GM23338 (cell line): ENCODE measurements around the gene EEPD1. TPM values are rescaled to one million over a fixed set of nuclear protein-coding genes. Genes with fewer than 3 reads are reported as not detected.

ENCODE experiments used
- ATAC-seq: fragments of 200-7000 bp; cut with Tn5 transposase; 3 replicates; pipeline ENCODE4 v1.9.1; 2020
- DNase-seq: peaks from one replicate; pipeline ENCODE4 v3.0.0-alpha.2; 2015; ENCODE audit warnings: low spot score
- H2AFZ ChIP-seq: fragments of 200-600 bp; sonication (generic); 2 replicates; pipeline ENCODE4 v1.8.0; 2016; ENCODE audit warnings: antibody characterized with exemption, mild to moderate bottlenecking, moderate library complexity
- H3F3A ChIP-seq: fragments of 200-600 bp; sonication (generic); replicated peaks from 2 replicates; pipeline ENCODE4 v1.8.0; 2017; ENCODE audit warnings: antibody characterized with exemption, mixed run types, low read depth
- H3K27ac ChIP-seq: fragments of 200-600 bp; sonication (generic); 2 replicates; pipeline ENCODE4 v1.6.1; 2016; ENCODE audit warnings: low read depth
- H3K27me3 ChIP-seq: fragments of 200-600 bp; sonication (generic); 2 replicates; pipeline ENCODE4 v1.8.0; 2016; ENCODE audit warnings: mild to moderate bottlenecking, mixed run types, moderate library complexity; ENCODE audit not compliant: insufficient read depth
- H3K36me3 ChIP-seq: fragments of 200-600 bp; sonication (generic); 2 replicates; pipeline ENCODE4 v1.8.0; 2016; ENCODE audit warnings: mild to moderate bottlenecking; ENCODE audit not compliant: insufficient read depth
- H3K4me1 ChIP-seq: fragments of 200-600 bp; sonication (generic); 2 replicates; pipeline ENCODE4 v1.8.0; 2016; ENCODE audit warnings: mild to moderate bottlenecking, moderate library complexity; ENCODE audit not compliant: insufficient read depth
- H3K4me2 ChIP-seq: fragments of 200-600 bp; sonication (generic); 2 replicates; pipeline ENCODE4 v1.7.1; 2017; ENCODE audit warnings: mixed run types
- H3K4me3 ChIP-seq: fragments of 200-600 bp; sonication (generic); 2 replicates; pipeline ENCODE4 v1.6.1; 2016; ENCODE audit warnings: mixed run types
- H3K79me2 ChIP-seq: fragments of 200-600 bp; sonication (generic); replicated peaks from 2 replicates; pipeline ENCODE4 v1.8.0; 2017; ENCODE audit warnings: mild to moderate bottlenecking; ENCODE audit not compliant: insufficient read depth
- H3K9me2 ChIP-seq: fragments of 200-600 bp; sonication (generic); 2 replicates; pipeline ENCODE4 v1.8.0; 2017; ENCODE audit not compliant: insufficient read depth
- H4K20me1 ChIP-seq: fragments of 200-600 bp; sonication (generic); replicated peaks from 2 replicates; pipeline ENCODE4 v1.8.0; 2017; ENCODE audit warnings: mild to moderate bottlenecking; ENCODE audit not compliant: insufficient read depth
- H3K27ac Mint-ChIP-seq: 2 replicates; pipeline ENCODE4 v1.8.0; 2020; ENCODE audit warnings: inconsistent platforms, mild to moderate bottlenecking, moderate library complexity, mixed read lengths
- H3K27me3 Mint-ChIP-seq: 3 replicates; pipeline ENCODE4 v1.8.0; 2022; ENCODE audit warnings: low read depth, mild to moderate bottlenecking, moderate library complexity, mixed read lengths, inconsistent platforms; ENCODE audit not compliant: insufficient read depth, poor library complexity
- H3K36me3 Mint-ChIP-seq: 3 replicates; pipeline ENCODE4 v1.8.0; 2021; ENCODE audit warnings: low read depth, mild to moderate bottlenecking, inconsistent platforms, moderate library complexity, mixed read lengths
- H3K4me1 Mint-ChIP-seq: 3 replicates; pipeline ENCODE4 v1.8.0; 2020; ENCODE audit warnings: mild to moderate bottlenecking, inconsistent platforms, mixed read lengths
- H3K4me3 Mint-ChIP-seq: 3 replicates; pipeline ENCODE4 v1.8.0; 2021; ENCODE audit warnings: moderate library complexity, mild to moderate bottlenecking, inconsistent platforms, mixed read lengths
- H3K9me3 Mint-ChIP-seq: 3 replicates; pipeline ENCODE4 v1.8.0; 2020; ENCODE audit warnings: moderate library complexity, mild to moderate bottlenecking, inconsistent platforms, mixed read lengths
- CREB1 ChIP-seq: fragments of 250-450 bp; sonication (Bioruptor Pico); IDR thresholded peaks from 2 replicates; pipeline ENCODE4 v1.5.0; 2020; ENCODE audit warnings: low read depth, mild to moderate bottlenecking, moderate library complexity
- EZH2 ChIP-seq: fragments of 200-600 bp; sonication (generic); IDR thresholded peaks from one replicate; pipeline ENCODE4 v1.8.0; 2017; ENCODE audit warnings: antibody characterized with exemption, mild to moderate bottlenecking, low read depth; ENCODE audit not compliant: unreplicated experiment
- EZH2phosphoT487 ChIP-seq: fragments of 200-600 bp; sonication (generic); IDR thresholded peaks from one replicate; pipeline ENCODE4 v1.8.1; 2018; ENCODE audit warnings: antibody characterized with exemption; ENCODE audit not compliant: unreplicated experiment
- JUNB ChIP-seq: IDR thresholded peaks from one replicate; pipeline ENCODE4 v1.6.1; 2016; ENCODE audit warnings: antibody characterized with exemption; ENCODE audit not compliant: unreplicated experiment
- NANOG ChIP-seq: IDR thresholded peaks from 2 replicates; pipeline ENCODE4 v1.6.1; 2016; ENCODE audit warnings: antibody characterized with exemption, borderline replicate concordance
- POLR2AphosphoS5 ChIP-seq: IDR thresholded peaks from 2 replicates; pipeline ENCODE4 v1.6.1; 2016; ENCODE audit warnings: antibody characterized with exemption, low read depth
- REST ChIP-seq: IDR thresholded peaks from one replicate; pipeline ENCODE4 v1.6.1; 2018; ENCODE audit warnings: antibody characterized with exemption; ENCODE audit not compliant: unreplicated experiment
- STAT1 ChIP-seq: IDR thresholded peaks from one replicate; pipeline ENCODE4 v1.6.1; 2016; ENCODE audit warnings: antibody characterized with exemption; ENCODE audit not compliant: unreplicated experiment
- ZNF114 ChIP-seq: fragments of 250-450 bp; sonication (Bioruptor Pico); IDR thresholded peaks from 2 replicates; pipeline ENCODE4 v1.5.0; 2020; ENCODE audit warnings: mild to moderate bottlenecking, moderate library complexity
- ZNF331 ChIP-seq: fragments of 250-450 bp; sonication (Bioruptor Pico); IDR thresholded peaks from 2 replicates; pipeline ENCODE4 v1.5.0; 2020; ENCODE audit warnings: low read depth, mild to moderate bottlenecking, moderate library complexity
- ZNF462 ChIP-seq: fragments of 250-450 bp; sonication (Bioruptor Pico); IDR thresholded peaks from 2 replicates; pipeline ENCODE4 v1.5.0; 2020; ENCODE audit warnings: mild to moderate bottlenecking, moderate library complexity
- polyA plus RNA-seq: library from polyadenylated mRNA; unstranded; fragments of >200 nt; fragmentation: Nextera tagmentation; extraction: Ambion mirVana; gene quantifications from 2 replicates; pipeline ENCODE4 v1.2.1, GENCODE V29; 2016
- total RNA-seq: library from RNA; depleted of rRNA; stranded (reverse); fragments of >200 nt; shearing (Covaris generic); gene quantifications from 2 replicates; pipeline ENCODE4 v1.2.3, GENCODE V29; 2014
- TF ChIP-seq, protein P1 (sequence below): IDR thresholded peaks from 2 replicates; pipeline ENCODE4 v1.6.1; 2016; ENCODE audit warnings: antibody characterized with exemption
- TF ChIP-seq, protein P2 (sequence below), 2 experiments: fragments of 200-600 bp in 1 of 2; sonication (generic) in 1 of 2; conservative IDR thresholded peaks; 2 replicates each; pipeline versions ENCODE4 v1.5.1 to v1.6.1; 2016 to 2017; ENCODE audit warnings: antibody characterized with exemption in 2 of 2, low read depth in 2 of 2, mild to moderate bottlenecking in 2 of 2, moderate library complexity in 1 of 2

Gene EEPD1
- total and polyA plus RNA-seq, 2 experiments from 2014 or later = 4.1 to 17.1 TPM

DNA sequence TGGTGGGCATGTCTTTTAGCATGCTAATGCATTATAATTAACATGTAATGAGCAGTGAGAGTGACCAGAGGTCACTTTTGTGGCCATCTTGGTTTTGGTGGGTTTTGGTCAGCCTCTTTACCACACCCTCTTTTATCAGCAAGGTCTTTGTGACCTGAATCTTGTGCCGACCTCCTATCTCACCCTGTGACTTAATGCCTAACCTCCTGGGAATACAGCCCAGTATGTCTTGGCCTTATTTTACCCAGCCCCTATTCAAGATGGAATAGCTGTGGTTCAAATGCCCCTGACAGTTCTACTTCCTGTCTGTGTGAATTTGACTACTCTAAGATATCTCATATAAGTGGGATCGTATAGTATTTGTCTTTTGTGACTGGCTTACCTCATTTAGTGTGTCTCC, 85.1 kb downstream of the EEPD1 start:
- H3K27me3 ChIP-seq = no peaks in the 10 kb centered on the region
- Mint-ChIP-seq H3K4me1 (peaks cover 4% of the 10 kb centered on the region; the same call in 2 of the 3 replicates), H3K27me3 (peaks cover 2% of the 10 kb centered on the region), H3K4me3 (no peak overlapping the region), H3K27ac (no peak overlapping the region), H3K9me3 (peaks cover 12% of the 10 kb centered on the region), H3K36me3 (peaks cover 35% of the 10 kb centered on the region)
- H3K4me3 ChIP-seq = no peak overlapping the region
- no peak overlapping the region for H3K27ac ChIP-seq
- 0 out of 2 replicates have a peak, but pooled peaks cover under 1% of the 10 kb centered on the region for H3K79me2 ChIP-seq
- H3K9me2 ChIP-seq = no peaks in the 10 kb centered on the region
- no peaks in the 10 kb centered on the region for H3K36me3 ChIP-seq
- no peak for ATAC-seq
- H3K4me2 ChIP-seq = no peak overlapping the region
- DNase-seq = no peak
- no peaks in the 10 kb centered on the region for H3F3A ChIP-seq
- 0 out of 2 replicates have a peak, but pooled peaks cover 2% of the 10 kb centered on the region for H3K4me1 ChIP-seq
- no peaks in the 10 kb centered on the region for H4K20me1 ChIP-seq
- H2AFZ ChIP-seq = no peak overlapping the region
- no peak for TF ChIP-seq ZNF331 (CRISPR knock-in tag)
- TF ChIP-seq, protein P1, sequence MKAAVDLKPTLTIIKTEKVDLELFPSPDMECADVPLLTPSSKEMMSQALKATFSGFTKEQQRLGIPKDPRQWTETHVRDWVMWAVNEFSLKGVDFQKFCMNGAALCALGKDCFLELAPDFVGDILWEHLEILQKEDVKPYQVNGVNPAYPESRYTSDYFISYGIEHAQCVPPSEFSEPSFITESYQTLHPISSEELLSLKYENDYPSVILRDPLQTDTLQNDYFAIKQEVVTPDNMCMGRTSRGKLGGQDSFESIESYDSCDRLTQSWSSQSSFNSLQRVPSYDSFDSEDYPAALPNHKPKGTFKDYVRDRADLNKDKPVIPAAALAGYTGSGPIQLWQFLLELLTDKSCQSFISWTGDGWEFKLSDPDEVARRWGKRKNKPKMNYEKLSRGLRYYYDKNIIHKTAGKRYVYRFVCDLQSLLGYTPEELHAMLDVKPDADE = no peak
- TF ChIP-seq EZH2phosphoT487 = no peak
- TF ChIP-seq POLR2AphosphoS5 = no peak
- TF ChIP-seq, protein P2, sequence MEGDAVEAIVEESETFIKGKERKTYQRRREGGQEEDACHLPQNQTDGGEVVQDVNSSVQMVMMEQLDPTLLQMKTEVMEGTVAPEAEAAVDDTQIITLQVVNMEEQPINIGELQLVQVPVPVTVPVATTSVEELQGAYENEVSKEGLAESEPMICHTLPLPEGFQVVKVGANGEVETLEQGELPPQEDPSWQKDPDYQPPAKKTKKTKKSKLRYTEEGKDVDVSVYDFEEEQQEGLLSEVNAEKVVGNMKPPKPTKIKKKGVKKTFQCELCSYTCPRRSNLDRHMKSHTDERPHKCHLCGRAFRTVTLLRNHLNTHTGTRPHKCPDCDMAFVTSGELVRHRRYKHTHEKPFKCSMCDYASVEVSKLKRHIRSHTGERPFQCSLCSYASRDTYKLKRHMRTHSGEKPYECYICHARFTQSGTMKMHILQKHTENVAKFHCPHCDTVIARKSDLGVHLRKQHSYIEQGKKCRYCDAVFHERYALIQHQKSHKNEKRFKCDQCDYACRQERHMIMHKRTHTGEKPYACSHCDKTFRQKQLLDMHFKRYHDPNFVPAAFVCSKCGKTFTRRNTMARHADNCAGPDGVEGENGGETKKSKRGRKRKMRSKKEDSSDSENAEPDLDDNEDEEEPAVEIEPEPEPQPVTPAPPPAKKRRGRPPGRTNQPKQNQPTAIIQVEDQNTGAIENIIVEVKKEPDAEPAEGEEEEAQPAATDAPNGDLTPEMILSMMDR (conservative IDR thresholded peaks at IDR 0.05; ENCODE audit: low read depth in 2 of 2) = no peak
- no peak for TF ChIP-seq ZNF114 (CRISPR knock-in tag)
- TF ChIP-seq REST = no peak
- TF ChIP-seq JUNB = no peak
- TF ChIP-seq CREB1 (CRISPR knock-in tag) = no peak
- TF ChIP-seq NANOG = no peak
- TF ChIP-seq ZNF462 (CRISPR knock-in tag) = no peak
- no peak for TF ChIP-seq EZH2
- no peak for TF ChIP-seq STAT1
